ENCODE data around the gene ASXL2.

The ASXL2 gene

GRCh38 chr2:25736899-25737515 lies 141.3 kb downstream of the ASXL2 start:
- no peak overlapping the region for H2AK5ac ChIP-seq (ENCODE audit: low read length)
- H3K27ac ChIP-seq (ENCODE audit: low read depth, low read length) = no peak overlapping the region
- H3K79me2 ChIP-seq (ENCODE audit: control insufficient read depth, insufficient read depth, low read length) = no peaks in the 10 kb centered on the region
- no peak overlapping the region for H3K4me3 ChIP-seq (ENCODE audit: low read length)
- no peaks in the 10 kb centered on the region for H3K4me1 ChIP-seq (ENCODE audit: control insufficient read depth, low read depth, low read length)
- H2BK15ac ChIP-seq (replicated peaks; ENCODE audit: low read depth) = no peak overlapping the region
- H4K8ac ChIP-seq (ENCODE audit: low read depth, low read length) = no peak overlapping the region
- H3K27me3 ChIP-seq (ENCODE audit: insufficient read depth, low read length, poor library complexity) = peaks cover 2% of the 10 kb centered on the region
- H3K4ac ChIP-seq (ENCODE audit: low read depth, low read length) = no peak overlapping the region
- H3K36me3 ChIP-seq (ENCODE audit: control insufficient read depth, insufficient read depth, low read length) = no peaks in the 10 kb centered on the region
- no peak overlapping the region for H3K4me2 ChIP-seq (ENCODE audit: low read length)
- no peak overlapping the region for H3K23ac ChIP-seq (ENCODE audit: low read length)
- DNase-seq = no peak
- H3K18ac ChIP-seq (ENCODE audit: low read length) = no peak overlapping the region
- no peak overlapping the region for H3K56ac ChIP-seq (ENCODE audit: low read length)
- H2BK120ac ChIP-seq (ENCODE audit: low read depth, low read length) = no peak overlapping the region
- no peaks in the 10 kb centered on the region for H3K79me1 ChIP-seq (ENCODE audit: low read length)
- H3K9ac ChIP-seq (ENCODE audit: low read length) = no peak overlapping the region
- no peak overlapping the region for H2BK5ac ChIP-seq (ENCODE audit: low read length)
- no CpG with 5 or more reads among the region's 6 CpGs for WGBS (ENCODE audit: extremely low coverage, insufficient coverage, low lambda C conversion rate)
- no peak overlapping the region for H4K5ac ChIP-seq (ENCODE audit: low read length)

- Histone ChIP-seq H3K4ac (ENCODE audit: low read depth, low read length) (no peak overlapping the region), H3K27me3 (ENCODE audit: insufficient read depth, low read length, poor library complexity) (peaks cover 2% of the 10 kb centered on the region), H3K18ac (ENCODE audit: low read length) (no peak overlapping the region), H3K79me2 (ENCODE audit: control insufficient read depth, insufficient read depth, low read length) (no peaks in the 10 kb centered on the region), H3K4me1 (ENCODE audit: control insufficient read depth, low read depth, low read length) (no peaks in the 10 kb centered on the region), H2BK5ac (ENCODE audit: low read length) (no peak overlapping the region), H3K23ac (ENCODE audit: low read length) (no peak overlapping the region), H3K4me2 (ENCODE audit: low read length) (no peak overlapping the region), H2BK15ac (replicated peaks; ENCODE audit: low read depth) (no peak overlapping the region), H2BK120ac (ENCODE audit: low read depth, low read length) (no peak overlapping the region), H3K79me1 (ENCODE audit: low read length) (no peaks in the 10 kb centered on the region), H3K36me3 (ENCODE audit: control insufficient read depth, insufficient read depth, low read length) (no peaks in the 10 kb centered on the region), H3K56ac (ENCODE audit: low read length) (no peak overlapping the region), H4K5ac (ENCODE audit: low read length) (no peak overlapping the region), H4K8ac (ENCODE audit: low read depth, low read length) (no peak overlapping the region), H2AK5ac (ENCODE audit: low read length) (no peak overlapping the region), H3K4me3 (ENCODE audit: low read length) (no peak overlapping the region), H3K27ac (ENCODE audit: low read depth, low read length) (no peak overlapping the region), H3K9ac (ENCODE audit: low read length) (no peak overlapping the region)
- no peak for DNase-seq
- no CpG with 5 or more reads among the region's 1 CpG for WGBS (ENCODE audit: extremely low coverage, insufficient coverage, low lambda C conversion rate)
These were observed 142.5 kb downstream of the ASXL2 start for GRCh38 chr2:25735835-25736234.

GRCh38 chr2:25728559-25728958 lies 149.7 kb downstream of the ASXL2 start:
- no CpG with 5 or more reads among the region's 7 CpGs for WGBS (ENCODE audit: extremely low coverage, insufficient coverage, low lambda C conversion rate)
- H3K79me2 ChIP-seq (ENCODE audit: control insufficient read depth, insufficient read depth, low read length) = no peaks in the 10 kb centered on the region

GRCh38 chr2:25726522-25726921 lies 151.8 kb downstream of the ASXL2 start:
- no CpG with 5 or more reads among the region's 3 CpGs for WGBS (ENCODE audit: extremely low coverage, insufficient coverage, low lambda C conversion rate)

More at GRCh38 chr2:25728559-25728958, 149.7 kb downstream of the ASXL2 start:
- Histone ChIP-seq H2BK120ac (ENCODE audit: low read depth, low read length) (no peak overlapping the region), H3K56ac (ENCODE audit: low read length) (no peak overlapping the region), H3K18ac (ENCODE audit: low read length) (no peak overlapping the region), H3K27ac (ENCODE audit: low read depth, low read length) (no peak overlapping the region), H4K8ac (ENCODE audit: low read depth, low read length) (no peak overlapping the region), H3K4me2 (ENCODE audit: low read length) (no peak overlapping the region), H2AK5ac (ENCODE audit: low read length) (no peak overlapping the region), H3K4me1 (ENCODE audit: control insufficient read depth, low read depth, low read length) (no peaks in the 10 kb centered on the region), H3K36me3 (ENCODE audit: control insufficient read depth, insufficient read depth, low read length) (no peaks in the 10 kb centered on the region), H3K9ac (ENCODE audit: low read length) (no peak overlapping the region), H3K79me1 (ENCODE audit: low read length) (no peaks in the 10 kb centered on the region), H4K5ac (ENCODE audit: low read length) (no peak overlapping the region), H3K27me3 (ENCODE audit: insufficient read depth, low read length, poor library complexity) (no peaks in the 10 kb centered on the region), H3K23ac (ENCODE audit: low read length) (no peak overlapping the region), H2BK15ac (replicated peaks; ENCODE audit: low read depth) (no peak overlapping the region), H3K4me3 (ENCODE audit: low read length) (no peak overlapping the region), H3K4ac (ENCODE audit: low read depth, low read length) (no peak overlapping the region), H2BK5ac (ENCODE audit: low read length) (no peak overlapping the region)
- no peak for DNase-seq

GRCh38 chr2:25725877-25726276 lies 152.4 kb downstream of the ASXL2 start:
- Histone ChIP-seq H2AK5ac (ENCODE audit: low read length) (no peak overlapping the region), H2BK120ac (ENCODE audit: low read depth, low read length) (no peak overlapping the region), H4K8ac (ENCODE audit: low read depth, low read length) (no peak overlapping the region), H3K4me2 (ENCODE audit: low read length) (no peak overlapping the region), H2BK15ac (replicated peaks; ENCODE audit: low read depth) (no peak overlapping the region), H3K36me3 (ENCODE audit: control insufficient read depth, insufficient read depth, low read length) (no peaks in the 10 kb centered on the region), H3K79me2 (ENCODE audit: control insufficient read depth, insufficient read depth, low read length) (no peaks in the 10 kb centered on the region), H3K27ac (ENCODE audit: low read depth, low read length) (no peak overlapping the region), H3K9ac (ENCODE audit: low read length) (no peak overlapping the region), H3K4ac (ENCODE audit: low read depth, low read length) (no peak overlapping the region), H3K56ac (ENCODE audit: low read length) (no peak overlapping the region), H3K23ac (ENCODE audit: low read length) (no peak overlapping the region), H3K4me3 (ENCODE audit: low read length) (no peak overlapping the region), H3K18ac (ENCODE audit: low read length) (no peak overlapping the region), H4K5ac (ENCODE audit: low read length) (no peak overlapping the region), H3K79me1 (ENCODE audit: low read length) (no peaks in the 10 kb centered on the region), H2BK5ac (ENCODE audit: low read length) (no peak overlapping the region), H3K27me3 (ENCODE audit: insufficient read depth, low read length, poor library complexity) (no peaks in the 10 kb centered on the region), H3K4me1 (ENCODE audit: control insufficient read depth, low read depth, low read length) (no peaks in the 10 kb centered on the region)
- no peak for DNase-seq
- no CpG with 5 or more reads among the region's 3 CpGs for WGBS (ENCODE audit: extremely low coverage, insufficient coverage, low lambda C conversion rate)

More at GRCh38 chr2:25726522-25726921, 151.8 kb downstream of the ASXL2 start:
- H2BK120ac ChIP-seq (ENCODE audit: low read depth, low read length) = no peak overlapping the region
- H3K36me3 ChIP-seq (ENCODE audit: control insufficient read depth, insufficient read depth, low read length) = no peaks in the 10 kb centered on the region
- no peak overlapping the region for H3K4me3 ChIP-seq (ENCODE audit: low read length)
- H2AK5ac ChIP-seq (ENCODE audit: low read length) = no peak overlapping the region
- no peaks in the 10 kb centered on the region for H3K4me1 ChIP-seq (ENCODE audit: control insufficient read depth, low read depth, low read length)
- no peak overlapping the region for H3K18ac ChIP-seq (ENCODE audit: low read length)
- H3K9ac ChIP-seq (ENCODE audit: low read length) = no peak overlapping the region
- no peak overlapping the region for H3K4ac ChIP-seq (ENCODE audit: low read depth, low read length)
- no peak overlapping the region for H4K8ac ChIP-seq (ENCODE audit: low read depth, low read length)
- H4K5ac ChIP-seq (ENCODE audit: low read length) = no peak overlapping the region
- no peaks in the 10 kb centered on the region for H3K27me3 ChIP-seq (ENCODE audit: insufficient read depth, low read length, poor library complexity)
- H3K23ac ChIP-seq (ENCODE audit: low read length) = no peak overlapping the region
- H2BK15ac ChIP-seq (replicated peaks; ENCODE audit: low read depth) = no peak overlapping the region
- H3K79me2 ChIP-seq (ENCODE audit: control insufficient read depth, insufficient read depth, low read length) = no peaks in the 10 kb centered on the region
- H2BK5ac ChIP-seq (ENCODE audit: low read length) = no peak overlapping the region
- H3K56ac ChIP-seq (ENCODE audit: low read length) = no peak overlapping the region
- H3K79me1 ChIP-seq (ENCODE audit: low read length) = no peaks in the 10 kb centered on the region
- no peak overlapping the region for H3K4me2 ChIP-seq (ENCODE audit: low read length)
- H3K27ac ChIP-seq (ENCODE audit: low read depth, low read length) = no peak overlapping the region
- DNase-seq = no peak

- WGBS (ENCODE audit: extremely low coverage, insufficient coverage, low lambda C conversion rate) = no CpG with 5 or more reads among the region's 6 CpGs
- no peak overlapping the region for H3K23ac ChIP-seq (ENCODE audit: low read length)
- H3K4me2 ChIP-seq (ENCODE audit: low read length) = no peak overlapping the region
- no peaks in the 10 kb centered on the region for H3K36me3 ChIP-seq (ENCODE audit: control insufficient read depth, insufficient read depth, low read length)
- DNase-seq = no peak
- no peak overlapping the region for H3K4me3 ChIP-seq (ENCODE audit: low read length)
- H3K79me1 ChIP-seq (ENCODE audit: low read length) = no peaks in the 10 kb centered on the region
- no peak overlapping the region for H2BK5ac ChIP-seq (ENCODE audit: low read length)
- no peak overlapping the region for H4K8ac ChIP-seq (ENCODE audit: low read depth, low read length)
- H3K56ac ChIP-seq (ENCODE audit: low read length) = no peak overlapping the region
- no peak overlapping the region for H2BK15ac ChIP-seq (replicated peaks; ENCODE audit: low read depth)
- H3K79me2 ChIP-seq (ENCODE audit: control insufficient read depth, insufficient read depth, low read length) = no peaks in the 10 kb centered on the region
- no peak overlapping the region for H2AK5ac ChIP-seq (ENCODE audit: low read length)
- H4K5ac ChIP-seq (ENCODE audit: low read length) = no peak overlapping the region
- H3K4me1 ChIP-seq (ENCODE audit: control insufficient read depth, low read depth, low read length) = no peaks in the 10 kb centered on the region
- no peaks in the 10 kb centered on the region for H3K27me3 ChIP-seq (ENCODE audit: insufficient read depth, low read length, poor library complexity)
- H3K27ac ChIP-seq (ENCODE audit: low read depth, low read length) = no peak overlapping the region
- H3K18ac ChIP-seq (ENCODE audit: low read length) = no peak overlapping the region
- H2BK120ac ChIP-seq (ENCODE audit: low read depth, low read length) = no peak overlapping the region
- H3K4ac ChIP-seq (ENCODE audit: low read depth, low read length) = no peak overlapping the region
- H3K9ac ChIP-seq (ENCODE audit: low read length) = no peak overlapping the region
These were observed 153.5 kb downstream of the ASXL2 start for GRCh38 chr2:25724756-25725155.
